Measurements from ENCODE around the gene TAF8.
"Not testable (repeated sequence)": the region's sequence is repeated elsewhere in the genome, so short reads cannot be mapped to it uniquely, and the experiment has no call there.

The TAF8 gene

DNA sequence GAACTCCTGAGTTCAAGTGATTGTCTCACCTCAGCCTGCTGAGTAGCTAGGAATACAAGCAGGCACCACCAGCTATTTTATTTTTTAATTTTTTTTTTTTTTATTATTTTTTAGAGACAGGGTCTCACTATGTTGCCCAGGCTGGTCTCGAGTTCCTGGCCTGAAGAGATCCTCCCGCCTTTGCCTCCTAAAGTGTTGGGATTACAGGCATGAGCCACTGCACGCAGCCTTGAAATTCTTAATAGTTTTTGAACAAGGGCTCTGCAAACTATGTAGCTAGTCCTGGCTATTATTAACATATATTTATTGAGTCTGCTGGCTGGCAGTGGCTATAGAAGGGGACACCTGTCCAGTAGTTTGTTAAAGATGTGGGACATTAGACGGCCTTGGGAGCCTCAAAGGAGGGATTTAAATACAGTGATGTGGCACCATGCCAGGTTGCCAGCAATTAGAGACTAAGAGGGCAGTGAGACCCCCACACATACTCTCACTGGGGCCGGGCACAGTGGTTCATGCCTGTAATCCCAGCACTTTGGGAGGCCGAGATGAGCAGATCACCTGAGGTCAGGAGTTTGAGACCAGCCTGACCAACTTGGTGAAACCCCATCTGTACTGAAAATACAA lies 21.1 kb upstream of the TAF8 start:
- DNase-seq (ENCODE audit: low spot score) = no peak

DNA sequence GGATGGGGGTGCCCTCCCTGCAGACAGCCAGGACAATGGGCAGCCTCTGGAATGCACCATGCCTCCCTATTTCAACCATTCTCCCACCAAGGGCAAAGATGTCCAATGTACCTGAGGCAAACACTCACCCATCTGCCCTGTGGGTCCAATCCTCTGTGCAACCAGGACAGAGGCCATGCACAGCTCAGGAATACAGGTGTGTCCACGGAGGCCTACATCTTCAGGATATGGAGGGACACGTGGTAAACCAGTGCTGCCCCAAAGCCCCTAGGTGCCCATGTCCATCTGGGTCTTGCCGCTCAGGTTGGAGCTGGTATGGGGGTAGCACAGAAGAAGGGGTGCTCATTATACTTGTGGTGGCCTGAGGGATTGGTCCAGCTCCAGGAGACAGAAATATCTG lies 20.4 kb upstream of the TAF8 start:
- DNase-seq (ENCODE audit: low spot score) = no peak

DNA sequence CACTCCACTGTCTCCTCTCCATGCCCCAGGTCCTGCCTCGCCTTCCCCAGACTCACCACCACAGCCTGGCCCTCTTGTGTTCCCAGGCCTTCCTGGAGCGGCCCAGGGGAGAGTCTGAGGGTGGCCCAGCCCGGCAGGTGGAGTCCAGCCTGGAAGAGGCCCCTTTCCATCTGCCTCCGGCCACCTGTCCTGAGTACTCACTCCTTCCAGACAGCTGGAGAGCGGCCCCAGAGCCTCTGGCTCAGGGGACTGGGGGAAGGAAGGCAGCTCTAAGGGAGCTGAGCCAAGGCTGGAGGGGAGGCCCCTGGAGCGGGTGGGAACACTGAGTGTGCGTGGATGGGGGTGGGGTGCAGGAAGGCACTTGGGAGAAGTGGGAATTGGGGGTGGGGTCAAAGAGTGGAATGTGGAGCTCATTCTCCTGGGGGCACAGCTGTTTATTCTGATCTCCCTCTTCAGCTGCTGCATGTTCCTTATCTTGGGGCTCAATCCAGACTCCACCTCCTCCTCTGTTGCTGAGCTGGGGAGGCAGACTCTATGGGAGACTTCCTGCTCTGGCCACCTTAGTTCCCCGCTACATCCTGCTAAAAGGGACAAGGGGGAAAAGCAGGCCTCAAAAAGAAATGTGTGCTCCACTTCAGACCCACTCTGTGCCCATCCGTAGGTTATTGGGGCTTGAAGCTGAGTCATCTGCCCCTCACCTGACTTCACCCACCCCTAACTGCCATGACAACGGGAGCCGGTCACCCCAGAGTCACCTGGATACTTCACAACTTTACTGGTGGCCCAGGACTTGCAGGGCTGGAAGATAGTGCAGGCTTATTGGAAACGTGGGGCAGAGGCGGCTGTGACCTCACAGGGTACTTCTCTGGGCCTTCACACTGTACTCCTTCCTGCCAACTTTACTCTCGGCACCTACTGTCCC lies 19.5 kb upstream of the TAF8 start:
- DNase-seq (ENCODE audit: low spot score) = no peak

DNA sequence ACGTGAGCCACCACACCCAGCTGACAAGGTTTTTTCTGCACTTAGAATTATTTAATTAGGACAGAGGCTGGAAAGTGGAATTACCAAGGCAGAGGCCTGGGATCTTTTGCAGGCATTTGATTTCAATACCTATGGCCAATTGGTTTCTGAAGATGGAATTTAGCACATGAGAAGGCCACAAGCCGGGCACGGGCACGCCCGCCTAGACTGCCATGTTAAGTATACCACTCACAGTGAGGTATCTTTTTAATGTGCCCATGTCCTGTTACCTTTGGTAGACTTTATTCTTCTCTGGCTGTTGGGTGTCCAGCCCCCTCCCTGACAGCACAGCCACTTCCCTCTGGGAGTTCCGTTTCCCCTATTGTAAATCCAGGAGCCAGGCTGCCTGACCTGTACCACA lies 18.0 kb upstream of the TAF8 start:
- no peak for DNase-seq (ENCODE audit: low spot score)

DNA sequence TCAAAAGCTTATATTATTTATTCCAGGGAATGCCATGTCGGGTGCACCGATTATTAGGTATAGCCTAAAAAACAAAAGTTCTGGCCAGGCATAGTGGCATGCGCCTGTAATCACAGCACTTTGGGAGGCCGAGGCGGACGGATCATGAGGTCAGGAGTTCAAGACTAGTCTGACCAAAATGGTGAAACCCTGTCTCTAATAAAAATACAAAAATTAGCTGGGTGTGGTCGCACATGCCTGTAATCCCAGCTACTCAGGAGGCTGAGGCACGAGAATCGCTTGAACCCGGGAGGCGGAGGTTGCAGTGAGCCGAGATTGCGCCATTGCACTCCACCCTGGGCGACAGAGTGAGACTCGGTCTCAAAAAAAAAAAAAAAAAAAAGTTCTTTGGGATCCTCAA lies 12.7 kb upstream of the TAF8 start:
- not testable (repeated sequence) for DNase-seq (ENCODE audit: low spot score)

DNA sequence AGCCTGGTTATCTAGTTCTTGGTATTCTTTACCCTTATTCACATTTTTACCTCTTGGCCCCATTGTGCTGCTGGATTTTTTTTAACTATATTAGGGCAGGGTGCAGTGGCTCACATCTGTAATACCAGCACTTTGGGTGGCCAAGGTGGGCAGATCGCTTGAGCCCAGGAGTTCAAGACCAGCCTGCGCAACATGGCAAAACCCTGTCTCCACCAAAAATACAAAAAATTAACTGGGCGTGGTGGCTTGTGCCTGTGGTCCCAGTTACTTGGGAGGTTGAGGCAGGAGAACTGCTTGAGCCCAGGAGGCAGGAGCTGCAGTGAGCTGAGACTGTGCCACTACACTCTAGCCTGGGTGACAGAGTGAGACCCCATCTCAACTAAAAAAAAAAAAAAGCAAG lies 12.2 kb upstream of the TAF8 start:
- no peak for DNase-seq (ENCODE audit: low spot score)

DNA sequence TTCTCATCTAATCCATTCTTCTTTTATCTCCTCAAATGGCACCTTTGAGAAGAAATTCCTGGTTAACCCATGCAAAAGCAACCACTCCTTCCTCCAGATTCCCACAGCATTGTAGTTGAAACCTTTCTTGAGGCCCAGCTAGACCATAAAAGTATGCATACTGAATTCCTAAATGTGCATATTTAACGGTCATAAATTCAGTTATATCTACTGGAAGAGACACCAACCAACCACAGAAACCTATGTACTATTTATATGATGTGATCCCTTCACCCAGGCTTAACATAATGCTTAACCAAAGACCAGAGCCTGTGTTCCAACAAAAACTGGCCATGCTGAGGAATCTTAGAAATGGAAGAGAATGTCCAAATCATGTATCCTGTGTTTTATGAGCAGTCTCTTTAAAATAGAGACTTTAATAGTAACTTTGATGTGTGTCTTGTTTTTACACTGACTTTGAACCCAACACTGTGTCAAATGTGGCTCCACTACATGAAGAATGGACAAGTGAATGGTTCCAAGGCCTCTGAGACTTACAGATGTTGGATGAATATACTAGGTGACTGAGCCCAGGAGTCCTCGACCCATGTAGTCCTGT lies 11.4 kb upstream of the TAF8 start:
- DNase-seq (ENCODE audit: low spot score) = peak; percentile 60

DNA sequence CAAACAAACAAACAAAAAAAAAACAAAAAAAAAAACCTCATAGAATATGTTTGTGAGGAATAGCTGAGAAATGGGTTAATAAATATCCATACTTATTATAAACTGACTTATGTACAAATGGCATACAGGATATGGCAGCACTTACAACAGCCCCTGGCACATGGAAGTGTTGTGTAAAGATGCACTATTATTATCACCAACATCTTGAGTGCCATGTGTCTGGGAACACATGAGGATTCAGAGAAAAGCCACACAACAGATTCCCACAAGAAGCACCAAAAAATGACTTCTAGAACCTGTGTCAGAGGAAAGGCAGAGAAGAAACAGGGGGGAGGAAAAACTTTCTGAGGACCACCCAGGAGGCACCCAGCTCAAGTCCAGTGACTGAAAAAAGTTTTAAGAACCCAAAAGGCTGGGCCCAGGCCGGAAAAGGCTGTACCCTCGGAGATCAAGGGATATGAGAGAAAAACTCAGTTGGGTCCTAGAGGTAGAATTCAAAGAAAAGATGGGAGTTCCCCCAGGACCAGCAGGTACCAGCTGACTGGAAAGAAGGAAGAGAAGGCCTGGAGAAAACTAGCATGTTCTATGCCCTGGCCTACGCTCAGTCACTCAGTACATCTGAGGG lies 9.4 kb upstream of the TAF8 start:
- DNase-seq (ENCODE audit: low spot score) = no peak

DNA sequence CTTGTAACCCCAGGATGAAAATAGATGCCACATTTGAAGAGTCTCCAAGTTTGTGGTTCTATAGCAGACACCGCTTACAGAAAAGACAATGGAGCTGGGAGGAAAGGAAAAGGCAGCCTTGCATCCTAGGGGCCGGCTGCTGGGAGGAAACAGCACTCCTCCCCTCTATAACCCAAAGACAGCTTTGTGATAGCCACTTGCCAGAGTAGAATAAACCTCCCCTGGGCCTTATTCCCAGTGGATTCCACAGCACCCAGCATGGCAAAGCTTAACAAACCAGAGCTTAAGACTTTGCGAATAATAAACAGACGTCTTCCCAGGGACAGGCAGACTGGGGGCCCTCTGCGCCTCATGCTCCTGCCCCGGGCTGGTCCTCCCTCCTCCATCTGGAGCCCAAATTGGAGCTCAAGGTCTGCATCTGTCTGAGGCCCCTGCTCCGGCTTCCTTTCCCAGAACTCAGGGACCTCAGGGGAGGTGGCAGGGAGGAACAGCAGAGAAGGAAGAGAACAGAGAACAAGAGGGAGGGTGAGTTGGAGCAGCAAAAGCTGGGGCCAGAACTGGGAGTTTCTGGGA lies 8.8 kb upstream of the TAF8 start:
- DNase-seq (ENCODE audit: low spot score) = no peak

DNA sequence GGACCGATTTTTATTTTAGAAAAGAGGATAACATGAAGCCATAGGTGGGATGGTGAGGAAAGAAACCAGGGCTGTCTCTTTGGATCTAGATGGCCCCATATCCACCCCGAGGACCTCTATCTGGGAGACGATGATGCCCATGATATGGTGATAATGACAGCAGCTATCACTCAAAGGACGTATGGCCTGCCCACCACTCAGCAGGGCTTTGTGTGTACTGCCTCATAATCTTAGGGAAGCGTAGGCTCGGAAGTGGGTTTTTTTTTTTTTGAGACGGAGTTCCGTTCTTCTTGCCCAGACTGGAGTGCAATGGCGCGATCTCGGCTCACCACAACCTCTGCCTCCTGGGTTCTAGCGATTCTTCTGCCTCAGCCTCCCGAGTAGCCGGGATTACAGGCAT lies 8.2 kb upstream of the TAF8 start:
- DNase-seq (ENCODE audit: low spot score) = no peak

DNA sequence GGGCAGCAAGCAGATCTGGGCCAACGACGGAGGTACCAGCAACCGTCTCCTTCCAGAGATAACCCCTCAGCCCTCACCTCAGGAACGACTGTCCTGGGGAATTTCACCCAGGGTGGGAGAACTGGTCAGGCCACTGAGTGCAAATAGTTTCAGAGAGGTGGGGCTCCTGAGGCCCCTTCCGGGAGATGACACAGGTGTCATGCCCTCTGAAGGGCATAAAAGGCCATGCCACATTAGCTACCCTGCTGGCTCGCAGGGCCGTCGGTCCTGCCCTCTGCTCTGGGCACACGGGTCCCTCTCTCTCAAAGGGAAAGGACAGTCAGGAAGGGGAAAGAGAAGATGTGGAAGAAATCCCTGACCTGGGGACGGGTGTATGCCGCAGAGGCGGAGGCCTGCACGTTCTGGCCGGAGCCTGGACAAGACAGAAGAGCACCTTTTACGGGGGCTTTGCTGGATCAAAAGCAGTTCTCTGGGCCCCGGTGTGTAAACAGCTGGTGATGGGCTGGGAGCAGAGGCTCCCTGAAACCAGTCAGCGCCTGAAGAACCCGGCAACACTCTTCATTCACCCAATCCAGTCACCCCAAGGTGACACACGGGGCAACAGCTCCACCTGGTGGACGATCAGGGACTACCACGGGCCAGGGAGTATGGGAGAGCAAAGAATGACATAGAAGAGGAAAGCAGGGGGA lies 6.4 kb upstream of the TAF8 start:
- DNase-seq (ENCODE audit: low spot score) = peak; percentile 71

DNA sequence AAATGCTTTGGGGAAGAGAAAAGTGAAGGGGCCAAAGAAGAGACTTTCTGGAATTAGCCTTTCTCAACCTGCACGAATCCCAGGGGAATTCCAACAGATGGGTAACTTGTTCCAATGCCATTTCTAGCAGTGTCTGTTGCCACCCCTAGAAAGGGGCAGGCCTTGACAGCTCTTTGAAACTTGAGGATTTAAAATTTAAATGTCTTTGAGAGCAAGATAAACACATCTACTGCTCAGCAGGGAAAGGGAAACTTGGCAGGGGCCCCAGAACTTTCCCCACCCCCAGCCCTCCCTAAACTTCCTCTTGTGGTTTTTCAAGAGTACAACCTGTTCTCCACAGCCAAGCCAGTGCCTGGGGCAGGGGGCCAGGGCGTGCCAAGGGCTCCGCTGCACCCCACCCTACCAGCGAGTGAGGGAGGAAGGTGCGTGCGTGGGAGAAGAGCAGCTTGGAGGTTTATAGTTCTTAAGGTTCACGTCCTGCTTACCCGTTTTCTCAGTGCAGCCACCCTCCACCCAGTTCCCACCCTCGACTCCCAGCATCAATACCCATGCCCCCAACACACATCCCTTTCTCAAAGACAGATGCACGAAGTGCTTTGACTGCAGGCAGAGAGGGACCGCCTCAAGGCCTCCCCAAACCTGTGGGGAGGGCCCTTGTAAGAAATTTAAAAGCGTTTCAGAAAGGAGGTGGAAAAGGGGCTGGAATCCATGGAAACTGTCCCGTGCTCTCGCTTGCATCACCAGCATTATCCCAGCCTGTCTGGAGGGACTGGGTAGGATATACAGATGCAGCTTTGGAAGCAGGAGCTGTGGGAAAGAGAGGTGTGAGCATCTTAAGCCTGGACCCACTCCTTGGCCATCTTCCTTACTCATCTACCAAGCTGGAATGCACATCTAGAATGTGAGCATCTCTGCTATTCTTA lies 4.5 kb upstream of the TAF8 start:
- peak; percentile 30 for DNase-seq (ENCODE audit: low spot score)

DNA sequence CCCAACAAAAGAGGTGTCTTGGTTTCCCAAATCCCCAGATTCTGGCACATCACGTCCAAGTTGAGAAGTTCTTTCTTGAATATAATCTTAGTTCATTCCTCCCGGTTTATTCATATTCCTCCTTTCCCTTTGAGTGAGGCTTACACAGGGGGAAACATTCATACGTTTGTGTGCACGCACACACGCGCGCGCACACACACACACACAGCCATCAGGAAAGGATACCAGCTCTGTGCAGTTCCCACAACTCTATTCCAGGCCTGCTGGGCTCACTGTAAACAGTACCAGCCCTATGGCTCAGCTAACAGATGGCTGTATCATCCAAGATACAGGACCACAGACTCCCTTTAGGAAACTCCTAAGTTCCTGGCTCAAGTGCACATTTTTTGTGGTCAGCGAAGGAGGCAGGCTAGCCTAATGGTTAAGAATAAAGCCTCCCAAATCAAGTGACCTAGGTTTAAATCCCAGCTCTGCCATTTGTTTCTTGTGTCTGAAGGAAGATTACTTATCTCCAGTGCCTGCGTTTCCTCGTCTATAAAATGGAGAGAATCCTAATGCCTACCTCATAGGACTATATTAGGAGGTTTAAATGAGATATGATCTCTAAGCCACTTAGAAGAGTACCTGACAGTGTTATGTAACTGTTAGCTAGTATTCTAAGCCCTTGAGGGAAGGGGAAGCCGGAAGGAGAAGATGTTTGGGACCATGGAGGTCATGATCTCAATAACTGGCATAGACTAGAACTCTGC lies 3.7 kb upstream of the TAF8 start:
- no peak for DNase-seq (ENCODE audit: low spot score)

DNA sequence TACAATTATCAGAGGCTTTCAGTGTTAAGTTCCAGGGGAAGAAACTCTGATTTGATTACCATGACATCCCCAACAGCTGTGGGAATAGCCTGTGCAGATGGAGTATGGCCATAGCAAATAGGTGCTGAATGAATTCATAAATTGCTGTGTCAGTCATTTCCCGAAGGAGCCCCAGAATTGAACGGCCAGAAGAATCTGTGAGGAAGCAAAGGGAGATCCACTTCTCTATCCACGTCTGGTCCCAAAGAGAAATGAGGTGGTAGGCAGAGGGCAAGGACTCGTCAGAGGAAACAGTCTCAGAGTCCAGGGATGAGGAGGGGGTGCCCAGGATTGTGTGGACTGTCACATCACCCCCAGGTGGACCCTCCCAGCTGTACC lies 3.1 kb upstream of the TAF8 start:
- no peak for DNase-seq (ENCODE audit: low spot score)

DNA sequence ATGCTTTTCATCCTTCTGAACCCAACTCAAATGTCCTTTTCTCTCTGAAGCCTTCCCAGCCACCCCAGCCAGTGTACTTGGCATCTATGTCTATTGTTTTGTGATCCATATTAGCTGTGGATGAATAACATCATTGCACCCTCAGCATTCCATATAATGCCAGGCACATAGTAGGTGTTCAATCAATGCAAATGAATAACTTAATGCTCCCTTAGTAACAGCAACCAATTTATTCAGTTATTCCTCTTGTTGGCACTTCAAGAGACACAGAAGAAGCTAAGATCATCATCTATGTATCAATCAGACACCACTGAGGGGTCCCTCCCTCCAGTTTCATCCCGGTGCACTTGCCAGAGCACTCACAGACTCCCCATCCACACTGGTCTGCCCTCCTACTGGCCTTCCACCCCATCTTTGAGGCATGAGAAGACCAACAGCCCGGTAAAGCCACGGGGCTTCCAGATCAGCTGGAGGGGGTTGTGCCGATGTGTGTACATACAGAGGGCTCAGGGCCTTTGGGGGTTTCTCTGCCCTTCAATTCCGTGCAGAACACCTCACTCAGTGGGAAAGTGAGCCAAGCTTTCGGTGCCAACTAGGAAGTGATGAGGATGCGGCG lies 2.4 kb upstream of the TAF8 start:
- no peak for DNase-seq (ENCODE audit: low spot score)

DNA sequence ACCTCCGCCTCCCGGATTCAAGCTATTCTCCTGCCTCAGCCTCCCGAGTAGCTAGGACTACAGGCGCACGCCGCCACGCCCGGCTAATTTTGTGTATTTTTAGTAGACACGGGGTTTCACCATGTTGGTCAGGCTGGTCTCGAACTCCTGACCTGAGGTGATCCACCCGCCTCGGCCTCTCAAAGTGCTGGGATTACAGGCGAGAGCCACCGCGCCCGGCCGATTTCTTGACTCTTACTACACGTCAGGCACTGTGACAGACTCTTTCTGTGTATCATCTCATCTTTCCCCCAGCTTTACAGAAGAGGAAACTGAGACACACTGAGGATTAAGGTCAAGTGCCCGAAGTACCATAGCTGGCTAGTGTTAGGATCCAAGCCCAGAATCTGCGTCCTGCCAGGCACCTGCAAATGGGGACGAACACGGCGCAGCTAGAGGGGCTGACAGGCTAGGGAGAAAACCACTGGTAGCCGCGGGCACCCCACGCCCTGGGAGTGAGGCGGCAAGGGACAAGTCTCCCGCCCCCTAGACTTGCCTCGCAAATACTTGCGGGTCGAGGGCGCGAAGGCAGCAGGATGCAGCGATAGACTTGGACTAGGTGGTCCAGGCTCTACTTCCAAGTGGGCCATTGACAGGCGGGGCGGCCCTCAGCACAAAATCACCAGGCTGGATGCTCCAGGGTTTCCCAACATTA lies 1.1 kb upstream of the TAF8 start:
- no peak for DNase-seq (ENCODE audit: low spot score)

DNA sequence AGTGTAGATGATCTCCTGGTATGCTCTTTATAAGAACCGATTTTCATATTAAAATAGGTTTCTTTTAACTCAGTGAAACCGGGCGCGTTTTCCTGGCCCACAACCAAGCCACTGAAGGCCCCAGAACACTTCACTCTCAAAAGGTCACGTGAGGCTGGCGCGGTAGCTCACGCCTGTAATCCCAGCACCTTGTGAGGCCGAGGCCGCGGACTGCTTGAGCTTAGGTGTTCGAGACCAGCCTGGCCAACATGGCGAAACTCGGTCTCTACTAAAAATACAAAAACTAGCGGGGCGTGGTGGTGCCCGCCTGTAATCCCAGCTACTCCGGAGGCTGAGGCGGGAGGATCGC lies 402 bp upstream of the TAF8 start:
- no peak for DNase-seq (ENCODE audit: low spot score)

DNA sequence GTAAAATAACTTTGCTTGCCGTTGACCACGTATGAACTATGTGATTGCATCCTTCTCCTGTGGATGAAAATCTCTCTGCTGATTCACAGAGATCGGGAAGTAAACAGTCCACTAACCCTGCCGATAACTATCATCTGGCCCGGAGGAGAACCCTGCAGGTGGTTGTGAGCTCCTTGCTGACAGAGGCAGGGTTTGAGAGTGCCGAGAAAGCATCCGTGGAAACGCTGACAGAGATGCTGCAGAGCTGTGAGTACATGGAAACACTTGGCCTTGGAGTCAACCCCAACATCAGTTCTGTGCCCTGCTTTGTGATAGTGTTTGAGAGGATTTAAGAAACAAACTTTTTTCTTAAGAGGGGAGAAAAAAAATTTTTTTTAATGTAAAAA lies 937 bp downstream of the TAF8 start:
- DNase-seq (ENCODE audit: low spot score) = no peak

DNA sequence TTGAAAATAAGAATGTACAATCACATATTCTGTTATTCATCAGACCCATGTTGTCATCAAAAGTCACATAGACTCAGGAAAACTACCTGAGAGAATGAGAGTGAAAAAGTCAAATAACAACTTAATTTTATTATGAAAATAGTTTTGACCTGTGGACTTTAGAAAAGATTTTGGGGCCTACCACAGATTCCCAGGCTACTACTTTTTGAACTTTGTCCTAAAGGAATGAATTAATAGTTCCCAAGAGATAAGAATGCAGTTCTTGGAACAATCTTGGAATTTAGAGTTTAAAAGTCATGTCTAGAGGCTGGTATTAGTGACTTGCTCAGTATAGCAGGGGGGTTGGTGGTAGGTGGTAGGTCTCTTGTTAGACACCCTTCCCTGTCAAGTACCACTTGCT lies 3.3 kb downstream of the TAF8 start:
- DNase-seq (ENCODE audit: low spot score) = no peak

All from SW480 (cell line).